ENCODE results near the gene PSMA5. TPM values are rescaled to one million over a fixed set of nuclear protein-coding genes. Genes with fewer than 3 reads are reported as not detected.

The PSMA5 gene
- total RNA-seq, 1 donor from 2014 or later: 62.0 TPM

DNA sequence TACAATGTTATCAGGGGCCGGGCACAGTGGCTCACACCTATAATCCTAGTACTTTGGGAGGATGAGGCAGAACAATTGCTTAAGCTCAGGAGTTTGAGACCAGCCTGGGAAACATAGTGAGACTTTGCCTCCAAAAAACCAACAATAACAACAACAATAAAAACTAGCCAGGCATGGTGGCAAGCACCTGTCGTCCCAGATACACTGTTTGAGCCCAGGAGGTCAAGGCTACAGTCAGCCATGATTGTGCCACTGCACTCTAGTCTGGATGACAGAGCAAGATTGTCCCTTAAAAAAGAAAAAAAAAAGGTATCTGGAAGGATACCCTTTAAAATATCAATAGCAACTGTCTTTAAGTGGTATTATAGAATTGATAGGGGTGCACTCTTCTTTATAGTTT lies 44.7 kb downstream of the PSMA5 start:
- peaks cover 8% of the 10 kb centered on the region for H4K20me1 ChIP-seq (ENCODE audit: low read depth)
- peaks cover 16% of the 10 kb centered on the region for H3K4me1 ChIP-seq
- no peaks in the 10 kb centered on the region for H3K9me3 ChIP-seq (ENCODE audit: low read depth)
- Mint-ChIP-seq H3K9me3 (no peaks in the 10 kb centered on the region), H3K4me3 (no peak overlapping the region), H3K4me1 (peaks cover 9% of the 10 kb centered on the region), H3K36me3 (no peaks in the 10 kb centered on the region), H3K27ac (no peak overlapping the region), H3K27me3 (ENCODE audit: insufficient read depth, low read depth) (no peaks in the 10 kb centered on the region)
- no peak overlapping the region for H3K9ac ChIP-seq
- H3K4me3 ChIP-seq: no peak overlapping the region
- TF ChIP-seq EZH2 (IDR thresholded peaks at IDR 0.05): no peak
- TF ChIP-seq CTCF (IDR thresholded peaks at IDR 0.05): no peak
- TF ChIP-seq EZH2phosphoT487 (IDR thresholded peaks at IDR 0.05): no peak
- H3F3A ChIP-seq (ENCODE audit: low read depth): peaks cover 18% of the 10 kb centered on the region
- no peak overlapping the region for H2AFZ ChIP-seq (replicated peaks)
- DNase-seq (ENCODE audit: low spot score): no peak
- no peaks in the 10 kb centered on the region for H3K36me3 ChIP-seq
- no peak overlapping the region for H3K4me2 ChIP-seq
- peaks cover 96% of the 10 kb centered on the region for H3K79me2 ChIP-seq (ENCODE audit: low read depth)
- no peaks in the 10 kb centered on the region for H3K27me3 ChIP-seq
- H3K27ac ChIP-seq: no peak overlapping the region

GRCh38 chr1:109379907-109380306 lies 46.3 kb downstream of the PSMA5 start:
- Histone ChIP-seq H3K9ac (no peak overlapping the region), H2AFZ (replicated peaks) (no peak overlapping the region), H3K4me3 (no peak overlapping the region), H3K79me2 (ENCODE audit: low read depth) (peaks cover 94% of the 10 kb centered on the region), H3K4me2 (no peak overlapping the region), H4K20me1 (ENCODE audit: low read depth) (peaks cover 8% of the 10 kb centered on the region), H3K27ac (no peak overlapping the region), H3K9me3 (ENCODE audit: low read depth) (no peaks in the 10 kb centered on the region), H3K36me3 (no peaks in the 10 kb centered on the region), H3K27me3 (no peaks in the 10 kb centered on the region), H3F3A (ENCODE audit: low read depth) (peaks cover 18% of the 10 kb centered on the region), H3K4me1 (peaks cover 16% of the 10 kb centered on the region)
- no peak for DNase-seq (ENCODE audit: low spot score)
- no peak overlapping the region for H3K4me3 Mint-ChIP-seq
- peaks cover 9% of the 10 kb centered on the region for H3K4me1 Mint-ChIP-seq
- no peaks in the 10 kb centered on the region for H3K27me3 Mint-ChIP-seq (ENCODE audit: insufficient read depth, low read depth)
- H3K27ac Mint-ChIP-seq: no peak overlapping the region
- peaks cover 5% of the 10 kb centered on the region for H3K9me3 Mint-ChIP-seq
- TF ChIP-seq EZH2 (IDR thresholded peaks at IDR 0.05): no peak
- TF ChIP-seq EZH2phosphoT487 (IDR thresholded peaks at IDR 0.05): no peak
- TF ChIP-seq CTCF (IDR thresholded peaks at IDR 0.05): no peak
- peaks cover 5% of the 10 kb centered on the region for H3K36me3 Mint-ChIP-seq

DNA sequence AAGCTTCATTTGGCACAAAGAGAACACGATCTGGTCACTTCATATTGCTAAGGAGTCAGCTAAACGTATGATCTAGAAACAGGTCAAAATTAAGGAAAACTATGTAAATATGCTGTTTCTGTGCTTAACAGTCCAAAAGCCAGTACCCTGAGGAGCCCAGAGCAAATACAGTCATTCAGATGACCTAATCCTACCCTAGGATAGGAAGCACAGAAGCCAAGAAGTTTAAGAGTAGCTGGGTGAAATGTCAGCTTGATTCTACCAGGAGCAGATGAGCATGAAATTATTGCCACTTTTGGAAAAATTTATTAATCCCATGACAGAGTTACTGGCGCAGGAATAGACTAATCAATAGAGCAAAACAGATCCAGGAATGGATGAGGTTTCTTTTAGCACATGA lies 46.8 kb downstream of the PSMA5 start:
- no peaks in the 10 kb centered on the region for H3K27me3 Mint-ChIP-seq (ENCODE audit: insufficient read depth, low read depth)

More for the DNA sequence above, 46.8 kb downstream of the PSMA5 start:
- Histone ChIP-seq H4K20me1 (ENCODE audit: low read depth) (peaks cover 8% of the 10 kb centered on the region), H3F3A (ENCODE audit: low read depth) (peaks cover 16% of the 10 kb centered on the region), H3K9ac (no peak overlapping the region), H3K4me3 (no peak overlapping the region), H3K4me1 (peaks cover 16% of the 10 kb centered on the region), H3K79me2 (ENCODE audit: low read depth) (peaks cover 94% of the 10 kb centered on the region), H2AFZ (replicated peaks) (no peak overlapping the region), H3K36me3 (no peaks in the 10 kb centered on the region), H3K9me3 (ENCODE audit: low read depth) (no peaks in the 10 kb centered on the region), H3K27ac (no peak overlapping the region), H3K27me3 (no peaks in the 10 kb centered on the region), H3K4me2 (no peak overlapping the region)
- peaks cover 9% of the 10 kb centered on the region for H3K4me1 Mint-ChIP-seq
- DNase-seq (ENCODE audit: low spot score): no peak
- H3K36me3 Mint-ChIP-seq: peaks cover 5% of the 10 kb centered on the region
- no peak overlapping the region for H3K27ac Mint-ChIP-seq
- TF ChIP-seq EZH2phosphoT487 (IDR thresholded peaks at IDR 0.05): no peak
- TF ChIP-seq EZH2 (IDR thresholded peaks at IDR 0.05): no peak
- TF ChIP-seq CTCF (IDR thresholded peaks at IDR 0.05): no peak
- peaks cover 7% of the 10 kb centered on the region for H3K9me3 Mint-ChIP-seq
- H3K4me3 Mint-ChIP-seq: no peak overlapping the region

All from neural progenitor cell (in vitro differentiated cells).